Fibroblast of the conjunctiva (primary cell): ENCODE data around the gene TMEM19.

ENCODE experiments used
- DNase-seq: peaks from one replicate; pipeline ENCODE4 v3.0.0-alpha.2; 2010; ENCODE audit warnings: low read depth

TMEM19 gene

GRCh38 chr12:71719647-71720370 is 33.9 kb downstream of the TMEM19 start:
- no peak for DNase-seq

GRCh38 chr12:71721783-71722505 is 36.1 kb downstream of the TMEM19 start:
- DNase-seq, result no peak

- DNase-seq, result peak; percentile 94
These were observed 39.1 kb downstream of the TMEM19 start for GRCh38 chr12:71725011-71725410.

- no peak for DNase-seq
These were observed 40.7 kb downstream of the TMEM19 start for GRCh38 chr12:71726548-71726947.

GRCh38 chr12:71727958-71728357 is 42.1 kb downstream of the TMEM19 start:
- DNase-seq, result no peak

GRCh38 chr12:71730936-71731335 is 45.1 kb downstream of the TMEM19 start:
- DNase-seq, result no peak

- DNase-seq, result no peak
These were observed 45.8 kb downstream of the TMEM19 start for GRCh38 chr12:71731439-71732356.

- DNase-seq, result no peak
These were observed 46.5 kb downstream of the TMEM19 start for GRCh38 chr12:71732357-71732712.

- no peak for DNase-seq
These were observed 51.3 kb downstream of the TMEM19 start for GRCh38 chr12:71737197-71737596.

GRCh38 chr12:71742998-71743397 is 57.1 kb downstream of the TMEM19 start:
- DNase-seq, result no peak

- no peak for DNase-seq
These were observed 58.8 kb downstream of the TMEM19 start for GRCh38 chr12:71744522-71745300.

- DNase-seq, result peak; percentile 68
These were observed 61.2 kb downstream of the TMEM19 start for GRCh38 chr12:71746974-71747611.

- no peak for DNase-seq
These were observed 62.4 kb downstream of the TMEM19 start for GRCh38 chr12:71748081-71748850.

GRCh38 chr12:71749666-71750065 is 63.8 kb downstream of the TMEM19 start:
- no peak for DNase-seq

GRCh38 chr12:71752891-71753290 is 67.0 kb downstream of the TMEM19 start:
- DNase-seq, result no peak
